ENCODE measurements around the gene MYCN.
"Not testable (repeated sequence)": the region's sequence is repeated elsewhere in the genome, so short reads cannot be mapped to it uniquely, and the experiment has no call there.

Gene MYCN

DNA sequence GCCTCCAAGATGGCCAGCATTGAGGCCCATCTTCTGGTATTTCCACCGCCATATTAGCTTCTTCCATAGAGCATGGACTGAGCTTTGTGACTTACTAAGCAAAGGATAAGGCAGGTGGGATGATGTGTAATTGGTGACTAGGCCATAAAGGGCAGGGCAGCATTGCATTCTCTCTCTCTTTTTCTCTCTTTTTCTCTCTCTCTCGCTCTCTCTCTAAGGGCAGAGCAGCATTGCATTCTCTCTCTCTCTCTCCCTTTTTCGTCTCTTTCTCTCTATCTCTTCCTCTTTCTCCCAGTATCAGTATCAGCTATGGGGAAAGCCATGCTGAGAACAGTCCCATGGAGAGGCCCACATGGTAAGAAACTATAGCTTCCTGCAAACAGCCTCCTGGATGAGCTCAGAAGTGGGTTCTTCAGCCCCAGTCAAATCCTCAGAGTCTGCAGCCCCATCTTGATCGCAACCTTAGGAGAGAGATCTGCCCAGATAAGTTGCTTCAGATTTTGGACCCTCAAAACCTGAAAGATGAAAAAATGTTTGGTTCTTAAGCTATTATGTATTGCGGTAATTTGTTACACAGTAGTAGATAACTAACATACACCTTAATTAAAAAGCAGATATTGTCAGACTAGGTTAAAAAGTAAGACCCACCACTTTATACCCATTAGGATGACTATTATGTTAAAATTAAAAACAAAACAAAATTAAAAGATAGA is 39.1 kb upstream of the MYCN start:
- Mint-ChIP-seq H3K4me1 (no peaks in the 10 kb centered on the region), H3K27me3 (no peaks in the 10 kb centered on the region), H3K4me3 (no peak overlapping the region), H3K36me3 (no peaks in the 10 kb centered on the region), H3K27ac (no peak overlapping the region), H3K9me3 (peaks cover 9% of the 10 kb centered on the region)
- DNase-seq (ENCODE audit: low spot score in 2 of 2), result no peak
- ATAC-seq (ENCODE audit: low read depth), result no peak

DNA sequence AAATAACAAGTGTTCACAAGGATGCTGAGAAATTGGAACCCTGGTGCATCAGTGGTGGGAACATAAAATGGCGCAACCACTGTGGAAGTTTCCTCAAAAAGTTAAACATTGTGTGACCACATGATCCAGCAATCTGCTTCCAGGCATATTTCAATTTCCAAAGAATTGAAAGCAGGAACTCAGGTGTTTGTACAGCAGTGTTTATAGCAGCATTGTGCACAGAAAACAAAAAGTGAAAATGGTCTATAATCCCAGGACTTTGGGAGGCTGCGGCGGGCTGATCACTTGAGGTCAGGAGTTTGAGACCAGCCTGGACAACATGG is 38.6 kb upstream of the MYCN start:
- ATAC-seq (ENCODE audit: low read depth) (no peak), DNase-seq (ENCODE audit: low spot score in 2 of 2) (no peak)
- no peaks in the 10 kb centered on the region for H3K36me3 Mint-ChIP-seq
- H3K27ac Mint-ChIP-seq, result no peak overlapping the region
- no peaks in the 10 kb centered on the region for H3K27me3 Mint-ChIP-seq
- H3K4me3 Mint-ChIP-seq, result no peak overlapping the region
- no peaks in the 10 kb centered on the region for H3K4me1 Mint-ChIP-seq
- H3K9me3 Mint-ChIP-seq, result peaks cover 7% of the 10 kb centered on the region

DNA sequence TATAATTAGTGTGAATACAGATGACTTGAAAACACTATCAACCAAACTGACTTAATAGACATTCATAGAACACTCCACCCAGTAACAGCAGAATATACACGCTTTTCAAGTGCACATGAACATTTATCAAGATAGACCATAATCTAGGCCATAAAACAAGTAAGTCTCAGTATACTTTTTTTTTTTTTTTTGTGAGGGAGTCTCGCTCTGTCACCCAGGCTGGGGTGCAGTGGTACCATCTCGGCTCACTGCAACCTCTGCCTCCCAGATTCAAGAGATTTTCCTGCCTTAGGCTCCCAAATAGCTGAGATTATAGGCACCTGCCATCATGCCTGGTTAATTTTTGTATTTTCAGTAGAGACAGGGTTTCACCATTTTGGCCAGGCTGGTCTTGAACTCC is 36.4 kb upstream of the MYCN start:
- H3K36me3 Mint-ChIP-seq; H3K27me3 Mint-ChIP-seq; H3K4me1 Mint-ChIP-seq; ATAC-seq (ENCODE audit: low read depth); H3K9me3 Mint-ChIP-seq; H3K4me3 Mint-ChIP-seq; DNase-seq (ENCODE audit: low spot score in 2 of 2); H3K27ac Mint-ChIP-seq: not testable (repeated sequence)

DNA sequence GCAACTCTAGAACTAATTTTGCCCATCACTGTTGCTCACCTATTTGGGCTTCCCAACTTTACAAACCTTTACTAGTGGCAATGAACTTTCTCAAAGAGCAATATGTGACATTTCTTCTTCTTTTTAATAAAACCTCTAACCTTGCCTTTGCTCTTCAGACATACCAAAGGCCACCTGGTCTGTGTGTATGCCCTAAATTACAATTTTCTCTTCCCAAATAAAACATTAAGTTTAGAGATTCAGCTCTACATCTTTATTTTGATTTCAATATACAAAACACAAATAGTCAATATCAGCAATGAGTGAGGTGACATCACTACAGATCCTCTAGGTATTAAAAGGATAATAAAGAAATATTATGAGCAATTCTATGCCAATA is 35.1 kb upstream of the MYCN start:
- ATAC-seq (ENCODE audit: low read depth) (no peak), DNase-seq (ENCODE audit: low spot score in 2 of 2) (no peak)
- no peaks in the 10 kb centered on the region for H3K4me1 Mint-ChIP-seq
- H3K27ac Mint-ChIP-seq, result no peak overlapping the region
- H3K4me3 Mint-ChIP-seq, result no peak overlapping the region
- peaks cover 3% of the 10 kb centered on the region for H3K9me3 Mint-ChIP-seq
- H3K27me3 Mint-ChIP-seq, result peaks cover 1% of the 10 kb centered on the region
- H3K36me3 Mint-ChIP-seq, result no peaks in the 10 kb centered on the region

DNA sequence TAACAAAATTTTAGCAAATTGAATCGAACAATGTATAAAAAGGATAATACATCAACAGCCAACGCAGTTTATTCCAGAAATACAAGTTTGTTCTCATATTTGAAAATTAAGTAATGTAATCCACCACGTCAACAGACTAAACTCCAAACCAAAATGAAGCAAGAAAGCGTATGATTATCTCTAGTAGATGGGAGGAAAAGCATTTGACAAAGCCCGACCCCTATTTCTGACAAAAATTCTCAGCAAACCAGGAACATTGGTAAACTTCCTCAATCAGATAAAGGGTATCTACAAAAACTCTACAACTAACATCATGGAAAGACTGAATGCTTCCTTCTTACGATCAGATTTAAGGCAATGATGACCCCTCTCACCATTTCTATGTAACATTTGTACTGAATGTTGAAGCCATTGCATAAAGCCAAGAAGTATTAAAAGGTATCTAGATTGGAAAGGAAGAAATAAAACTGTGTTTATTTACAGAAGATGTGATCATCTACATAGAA is 34.3 kb upstream of the MYCN start:
- Mint-ChIP-seq H3K36me3 (no peaks in the 10 kb centered on the region), H3K27me3 (peaks cover 1% of the 10 kb centered on the region), H3K4me3 (no peak overlapping the region), H3K27ac (no peak overlapping the region), H3K4me1 (no peaks in the 10 kb centered on the region), H3K9me3 (peaks cover 3% of the 10 kb centered on the region)
- DNase-seq (ENCODE audit: low spot score in 2 of 2) (no peak), ATAC-seq (ENCODE audit: low read depth) (no peak)

- H3K4me1 Mint-ChIP-seq, result no peaks in the 10 kb centered on the region
- H3K27me3 Mint-ChIP-seq, result peaks cover 1% of the 10 kb centered on the region
- H3K27ac Mint-ChIP-seq, result no peak overlapping the region
- no peak for ATAC-seq (ENCODE audit: low read depth)
- no peaks in the 10 kb centered on the region for H3K9me3 Mint-ChIP-seq
- DNase-seq (ENCODE audit: low spot score in 2 of 2), result no peak
- H3K4me3 Mint-ChIP-seq, result no peak overlapping the region
- H3K36me3 Mint-ChIP-seq, result no peaks in the 10 kb centered on the region
Measured at GRCh38 chr2:15906778-15907177, 33.6 kb upstream of the MYCN start.

GRCh38 chr2:15907461-15908324 is 32.7 kb upstream of the MYCN start:
- Mint-ChIP-seq H3K36me3 (no peaks in the 10 kb centered on the region), H3K4me3 (no peak overlapping the region), H3K27ac (no peak overlapping the region), H3K4me1 (no peaks in the 10 kb centered on the region), H3K9me3 (no peaks in the 10 kb centered on the region), H3K27me3 (peaks cover 1% of the 10 kb centered on the region)
- no peak for DNase-seq (ENCODE audit: low spot score in 2 of 2)
- ATAC-seq (ENCODE audit: low read depth), result no peak

DNA sequence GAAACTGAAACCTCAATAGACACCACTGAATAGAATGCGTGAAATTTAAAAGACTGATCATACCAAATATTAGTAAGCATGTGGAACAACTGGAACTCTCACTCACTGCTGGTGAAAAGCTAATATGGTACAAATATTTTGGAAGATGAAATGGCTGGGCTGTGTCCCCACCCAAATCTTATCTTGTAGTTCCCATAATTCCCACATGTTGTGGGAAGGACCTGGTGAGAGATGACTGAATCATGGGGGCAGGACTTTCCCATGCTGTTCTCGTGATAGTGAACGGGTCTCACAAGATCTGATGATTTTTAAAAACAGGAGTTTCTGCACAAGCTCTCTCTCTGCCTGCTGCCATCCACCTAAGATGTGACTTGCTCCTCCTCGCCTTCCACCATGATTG is 32.0 kb upstream of the MYCN start:
- Mint-ChIP-seq H3K9me3 (no peaks in the 10 kb centered on the region), H3K4me3 (no peak overlapping the region), H3K27ac (no peak overlapping the region), H3K27me3 (peaks cover 1% of the 10 kb centered on the region), H3K36me3 (no peaks in the 10 kb centered on the region), H3K4me1 (no peaks in the 10 kb centered on the region)
- ATAC-seq (ENCODE audit: low read depth), result no peak
- DNase-seq (ENCODE audit: low spot score in 2 of 2), result no peak

GRCh38 chr2:15909157-15909556 is 31.2 kb upstream of the MYCN start:
- Mint-ChIP-seq H3K27me3 (peaks cover 1% of the 10 kb centered on the region), H3K36me3 (no peaks in the 10 kb centered on the region)
- DNase-seq (ENCODE audit: low spot score in 2 of 2), result no peak

DNA sequence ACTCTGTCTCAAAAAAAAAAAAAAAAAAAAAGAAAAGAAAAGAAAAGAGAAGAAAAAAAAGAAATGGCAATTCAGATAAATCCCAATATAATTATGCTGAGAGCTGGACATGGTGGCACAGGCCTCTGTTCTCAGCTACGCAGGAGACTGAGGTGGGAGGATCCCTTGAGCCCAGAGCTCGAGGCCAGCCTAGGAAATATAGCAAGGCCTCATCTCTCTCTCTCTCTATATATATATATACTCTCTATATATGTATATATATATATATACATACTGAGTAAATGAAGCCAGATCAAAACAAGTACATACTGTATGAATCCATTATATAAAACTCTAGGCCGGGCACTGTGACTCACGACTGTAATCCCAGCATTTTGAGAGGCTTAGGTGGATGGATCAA is 30.6 kb upstream of the MYCN start:
- Mint-ChIP-seq H3K4me1 (no peaks in the 10 kb centered on the region), H3K27me3 (peaks cover 1% of the 10 kb centered on the region)
- no peak for ATAC-seq (ENCODE audit: low read depth)

More at GRCh38 chr2:15909157-15909556, 31.2 kb upstream of the MYCN start:
- Mint-ChIP-seq H3K9me3 (no peaks in the 10 kb centered on the region), H3K4me3 (no peak overlapping the region), H3K27ac (no peak overlapping the region), H3K4me1 (no peaks in the 10 kb centered on the region)
- ATAC-seq (ENCODE audit: low read depth), result no peak

GRCh38 chr2:15911270-15911669 is 29.1 kb upstream of the MYCN start:
- H3K36me3 Mint-ChIP-seq, H3K27me3 Mint-ChIP-seq: not testable (repeated sequence)

More for the DNA sequence above, 30.6 kb upstream of the MYCN start:
- no peaks in the 10 kb centered on the region for H3K36me3 Mint-ChIP-seq
- no peaks in the 10 kb centered on the region for H3K9me3 Mint-ChIP-seq
- H3K4me3 Mint-ChIP-seq, result no peak overlapping the region
- DNase-seq (ENCODE audit: low spot score in 2 of 2), result no peak
- no peak overlapping the region for H3K27ac Mint-ChIP-seq

GRCh38 chr2:15911686-15912085 is 28.7 kb upstream of the MYCN start:
- DNase-seq (ENCODE audit: low spot score in 2 of 2) (no peak), ATAC-seq (ENCODE audit: low read depth) (no peak)
- Mint-ChIP-seq H3K27ac (no peak overlapping the region), H3K27me3 (peaks cover 1% of the 10 kb centered on the region), H3K4me1 (no peaks in the 10 kb centered on the region), H3K9me3 (no peaks in the 10 kb centered on the region), H3K4me3 (no peak overlapping the region), H3K36me3 (no peaks in the 10 kb centered on the region)

More at GRCh38 chr2:15911270-15911669, 29.1 kb upstream of the MYCN start:
- DNase-seq (ENCODE audit: low spot score in 2 of 2); H3K9me3 Mint-ChIP-seq; H3K4me1 Mint-ChIP-seq; H3K4me3 Mint-ChIP-seq; H3K27ac Mint-ChIP-seq; ATAC-seq (ENCODE audit: low read depth): not testable (repeated sequence)

DNA sequence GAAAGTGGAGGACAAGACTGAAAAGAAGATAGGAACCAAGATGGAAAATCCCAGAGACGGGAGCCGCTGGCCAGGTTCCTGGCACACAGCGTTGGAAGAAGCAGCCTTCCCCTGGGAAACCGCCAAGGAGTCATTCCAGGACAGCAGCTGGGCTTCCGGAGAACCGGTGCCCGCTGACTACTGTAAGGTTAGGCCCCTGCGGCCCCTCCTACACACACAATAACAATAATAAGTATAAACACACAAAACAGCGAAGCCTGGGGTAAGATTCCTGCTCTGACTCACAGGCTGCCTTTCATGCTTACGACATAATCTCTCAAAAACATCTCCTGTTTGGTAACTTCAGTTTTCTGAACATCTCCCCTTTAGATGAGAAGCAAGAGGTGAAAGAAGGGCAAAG is 28.1 kb upstream of the MYCN start:
- no peak overlapping the region for H3K27ac Mint-ChIP-seq

GRCh38 chr2:15913146-15913545 is 27.2 kb upstream of the MYCN start:
- no peaks in the 10 kb centered on the region for H3K9me3 Mint-ChIP-seq
- DNase-seq (ENCODE audit: low spot score in 2 of 2), result no peak
- peaks cover 2% of the 10 kb centered on the region for H3K27me3 Mint-ChIP-seq
- H3K36me3 Mint-ChIP-seq, result no peaks in the 10 kb centered on the region
- no peak overlapping the region for H3K27ac Mint-ChIP-seq
- no peaks in the 10 kb centered on the region for H3K4me1 Mint-ChIP-seq
- H3K4me3 Mint-ChIP-seq, result no peak overlapping the region
- ATAC-seq (ENCODE audit: low read depth), result no peak

More for the DNA sequence above, 28.1 kb upstream of the MYCN start:
- Mint-ChIP-seq H3K9me3 (no peaks in the 10 kb centered on the region), H3K36me3 (no peaks in the 10 kb centered on the region), H3K4me3 (no peak overlapping the region), H3K27me3 (no peaks in the 10 kb centered on the region), H3K4me1 (no peaks in the 10 kb centered on the region)
- DNase-seq (ENCODE audit: low spot score in 2 of 2), result no peak
- ATAC-seq (ENCODE audit: low read depth), result no peak
